Stomach (tissue), 4 donors: Measurements from ENCODE around the gene MIOX.

ENCODE experiments used
- CTCF ChIP-seq, 7 experiments: fragments of 450-650 bp in 4 of 7; fragments of 200-600 bp in 3 of 7; sonication (generic) in 3 of 7; IDR thresholded peaks; one replicate each; pipeline ENCODE4 v1.5.1; 2016 to 2019; ENCODE audit warnings: antibody characterized with exemption in 7 of 7, control low read depth in 2 of 7, mild to moderate bottlenecking in 1 of 7
- POLR2AphosphoS5 ChIP-seq, 3 donors: sonication (generic); formaldehyde crosslinking; IDR thresholded peaks; one replicate each; pipeline ENCODE4 v1.6.1; 2016; ENCODE audit warnings: antibody characterized with exemption in 3 of 3

- TF ChIP-seq POLR2AphosphoS5 (IDR thresholded peaks at IDR 0.05) (no peak), CTCF (IDR thresholded peaks at IDR 0.05) (no peak)
These were observed 13.8 kb downstream of the MIOX start for GRCh38 chr22:50500452-50500851.
